GM21723 (cell line): ENCODE results near the gene ENDOU.
"Not testable (repeated sequence)": the region's sequence is repeated elsewhere in the genome, so short reads cannot be mapped to it uniquely, and the experiment has no call there.

Source experiments
- ATAC-seq: cut with Tn5 transposase; IDR thresholded peaks from one replicate; pipeline ENCODE4 v1.9.1; 2021; ENCODE audit warnings: mild to moderate bottlenecking, moderate library complexity; ENCODE audit not compliant: unreplicated experiment

Gene ENDOU

GRCh38 chr12:47698055-47698454 is 27.2 kb downstream of the ENDOU start:
- ATAC-seq: no peak

- ATAC-seq: no peak
Measured at GRCh38 chr12:47689215-47689614, 36.1 kb downstream of the ENDOU start.

GRCh38 chr12:47687636-47688035 is 37.7 kb downstream of the ENDOU start:
- no peak for ATAC-seq

- no peak for ATAC-seq
Measured at GRCh38 chr12:47686645-47687240, 38.5 kb downstream of the ENDOU start.

DNA sequence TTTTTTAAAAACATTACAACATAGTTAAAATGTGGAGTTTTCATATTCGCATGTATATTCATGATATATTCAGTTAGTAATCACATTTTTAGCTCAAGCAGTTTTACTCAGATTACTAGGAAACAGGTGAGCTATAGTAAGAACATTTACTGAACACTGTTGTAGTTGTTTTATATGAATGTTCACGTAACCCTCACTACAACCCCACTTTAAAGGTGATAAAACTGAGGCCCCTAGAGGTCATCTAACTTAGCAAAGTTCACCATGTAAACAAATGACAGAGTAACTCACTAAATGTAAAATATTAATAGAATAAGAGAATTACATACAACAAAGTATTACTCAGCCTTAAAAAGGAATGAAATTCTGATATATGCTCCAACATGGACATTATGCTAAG is 45.5 kb downstream of the ENDOU start:
- no peak for ATAC-seq

GRCh38 chr12:47672068-47672467 is 53.2 kb downstream of the ENDOU start:
- ATAC-seq: no peak

DNA sequence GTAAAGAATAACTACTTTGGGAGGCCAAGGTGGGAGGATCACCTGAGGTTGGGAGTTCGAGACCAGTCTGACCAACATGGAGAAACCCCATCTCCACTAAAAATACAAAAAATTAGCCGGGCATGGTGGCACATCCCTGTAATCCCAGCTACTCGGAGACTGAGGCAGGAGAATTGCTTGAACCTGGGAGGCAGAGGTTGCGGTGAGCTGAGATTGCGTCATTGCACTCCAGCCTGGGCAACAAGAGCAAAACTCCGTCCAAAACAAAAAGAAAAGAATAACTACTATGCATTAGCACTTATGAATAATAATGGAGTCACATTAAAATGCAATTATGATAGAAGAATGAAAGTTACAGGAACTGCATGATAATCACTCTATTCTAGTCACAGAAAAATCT is 57.4 kb downstream of the ENDOU start:
- ATAC-seq: not testable (repeated sequence)
